Gastrocnemius medialis (tissue), 4 donors: ENCODE measurements around the gene RIMS4. TPM values are rescaled to one million over a fixed set of nuclear protein-coding genes. Genes with fewer than 3 reads are reported as not detected.
A peak's percentile ranks its signal among the peaks of the same experiment; 100 is the strongest.

Experiments used
- ATAC-seq, 2 donors: fragments of 150-250 bp; one replicate each; pipeline ENCODE4 v1.9.1; 2016
- DNase-seq, 2 donors: peaks; one replicate each; pipeline ENCODE4 v3.0.0-alpha.2; 2019
- H3K27ac ChIP-seq, 4 donors: fragments of 200-600 bp; sonication (generic); 1 replicate in 1 of 4; 2 replicates in 3 of 4; pipeline ENCODE4 v1.5.1; 2016 to 2018; ENCODE audit warnings: mild to moderate bottlenecking in 2 of 4, moderate library complexity in 1 of 4
- H3K27me3 ChIP-seq, 3 donors: fragments of 200-600 bp; sonication (generic) in 2 of 3; 1 replicate in 1 of 3; 2 replicates in 2 of 3; pipeline versions ENCODE4 v1.5.1 to v1.6.0; 2016 to 2019; ENCODE audit warnings: mild to moderate bottlenecking in 1 of 3, moderate library complexity in 1 of 3
- H3K36me3 ChIP-seq, 2 donors: fragments of 200-600 bp; sonication (generic) in 1 of 2; one replicate each; pipeline ENCODE4 v1.5.1; 2017 to 2018
- H3K4me1 ChIP-seq, 2 donors: fragments of 200-600 bp; sonication (generic) in 1 of 2; one replicate each; pipeline ENCODE4 v1.5.1; 2016 to 2017; ENCODE audit warnings: mild to moderate bottlenecking in 2 of 2
- H3K4me3 ChIP-seq, 4 donors: fragments of 200-600 bp; sonication (generic) in 3 of 4; 1 replicate in 1 of 4; 2 replicates in 3 of 4; pipeline ENCODE4 v1.5.1; 2016 to 2019; ENCODE audit warnings: mild to moderate bottlenecking in 2 of 4
- H3K9me3 ChIP-seq, 3 donors: fragments of 200-600 bp; sonication (generic) in 2 of 3; 1 replicate in 1 of 3; 2 replicates in 2 of 3; pipeline ENCODE4 v1.5.1; 2016 to 2019
- POLR2A ChIP-seq, 2 donors: fragments of 450-650 bp; IDR thresholded peaks; one replicate each; pipeline ENCODE4 v1.6.1; 2017; ENCODE audit warnings: antibody characterized with exemption in 2 of 2, mild to moderate bottlenecking in 2 of 2, moderate library complexity in 2 of 2
- in situ Hi-C, 4 donors: fragments of 200-750 bp; cut with MboI; loops; one replicate each; pipeline versions ENCODE4 v1.15.0 to v1.8.0; 2017; ENCODE audit warnings: low sequenced_read_pairs in 4 of 4
- intact Hi-C: fragments of 100-400 bp; cut with DNase I; formaldehyde crosslinking; loops from one replicate; pipeline ENCODE4 v1.15.1; 2023; ENCODE audit warnings: low total_unique reads
- total RNA-seq, 4 donors: library from RNA; depleted of rRNA; stranded (reverse); fragments of >200 nt; gene quantifications; one replicate each; pipeline versions ENCODE4 v1.1.0 to v1.2.3, GENCODE V29; 2016
- TF ChIP-seq, protein P1 (sequence below), 5 experiments: fragments of 450-650 bp in 3 of 5; fragments of 200-600 bp in 2 of 5; sonication (generic) in 2 of 5; IDR thresholded peaks in 4 of 5; conservative IDR thresholded peaks in 1 of 5; 1 replicate in 4 of 5; 2 replicates in 1 of 5; pipeline ENCODE4 v1.5.1; 2016 to 2019; ENCODE audit warnings: antibody characterized with exemption in 5 of 5, mild to moderate bottlenecking in 3 of 5, moderate library complexity in 3 of 5

Gene RIMS4
- total RNA-seq, 4 donors from 2014 or later, result 0.13 to 0.41 TPM; not detected in 2

DNA sequence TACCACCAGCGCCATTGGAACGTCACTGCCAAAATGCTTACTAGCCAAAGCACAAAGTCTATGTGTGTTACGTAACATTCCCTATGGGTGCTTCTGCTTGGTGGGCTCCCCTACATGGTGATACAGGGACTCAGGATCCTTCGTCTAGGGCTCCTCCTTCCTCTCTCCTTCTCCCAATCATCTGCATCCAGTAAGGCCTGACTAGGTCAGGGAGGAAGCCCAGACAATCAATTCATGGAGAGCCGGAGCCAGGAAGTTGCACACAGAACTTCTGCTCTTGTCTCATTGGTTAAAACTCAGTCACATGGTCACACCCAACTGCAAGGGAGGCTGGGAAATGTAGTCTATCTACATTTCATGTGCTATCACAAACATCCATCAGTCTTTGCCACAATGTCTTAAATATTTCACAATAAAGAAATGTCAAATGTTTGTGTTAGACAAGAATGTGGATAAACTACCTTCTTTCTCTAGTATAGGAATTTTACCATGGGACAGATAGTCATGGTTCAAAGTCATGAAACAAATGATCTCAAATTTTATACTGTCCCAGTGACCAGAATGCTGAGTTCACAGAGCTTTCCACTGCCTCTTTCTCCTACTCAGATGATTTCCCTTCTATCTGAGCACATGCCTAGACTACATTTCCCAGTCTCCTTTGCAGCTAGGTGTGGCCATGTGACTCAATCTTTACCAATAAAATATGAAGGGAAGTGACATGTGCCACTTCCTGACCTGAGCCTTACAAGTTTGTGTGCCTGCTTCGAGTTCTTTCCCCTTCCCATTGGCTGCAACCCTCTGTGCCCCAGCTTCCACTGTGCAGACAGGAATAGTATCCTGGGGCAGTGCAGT, 74.0 kb downstream of the RIMS4 start:
- DNase-seq, result peak; percentile 56 to 71
- no peak for TF ChIP-seq POLR2A (IDR thresholded peaks at IDR 0.05)
- TF ChIP-seq, protein P1, sequence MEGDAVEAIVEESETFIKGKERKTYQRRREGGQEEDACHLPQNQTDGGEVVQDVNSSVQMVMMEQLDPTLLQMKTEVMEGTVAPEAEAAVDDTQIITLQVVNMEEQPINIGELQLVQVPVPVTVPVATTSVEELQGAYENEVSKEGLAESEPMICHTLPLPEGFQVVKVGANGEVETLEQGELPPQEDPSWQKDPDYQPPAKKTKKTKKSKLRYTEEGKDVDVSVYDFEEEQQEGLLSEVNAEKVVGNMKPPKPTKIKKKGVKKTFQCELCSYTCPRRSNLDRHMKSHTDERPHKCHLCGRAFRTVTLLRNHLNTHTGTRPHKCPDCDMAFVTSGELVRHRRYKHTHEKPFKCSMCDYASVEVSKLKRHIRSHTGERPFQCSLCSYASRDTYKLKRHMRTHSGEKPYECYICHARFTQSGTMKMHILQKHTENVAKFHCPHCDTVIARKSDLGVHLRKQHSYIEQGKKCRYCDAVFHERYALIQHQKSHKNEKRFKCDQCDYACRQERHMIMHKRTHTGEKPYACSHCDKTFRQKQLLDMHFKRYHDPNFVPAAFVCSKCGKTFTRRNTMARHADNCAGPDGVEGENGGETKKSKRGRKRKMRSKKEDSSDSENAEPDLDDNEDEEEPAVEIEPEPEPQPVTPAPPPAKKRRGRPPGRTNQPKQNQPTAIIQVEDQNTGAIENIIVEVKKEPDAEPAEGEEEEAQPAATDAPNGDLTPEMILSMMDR (IDR thresholded peaks at IDR 0.05 in 4 of 5, conservative IDR thresholded peaks at IDR 0.05 in 1 of 5), result no peak
- intact Hi-C loops, result loop anchor here (5.0 to 10.0 kb wide), 4 partner anchors 231 to 524 kb away; partner anchors contain the start of genes FITM2, OSER1 and STK4
- Histone ChIP-seq H3K27ac (peak overlapping the region in 1 of 4 donors; percentile 28), H3K9me3 (no peaks in the 10 kb centered on the region), H3K4me3 (peak overlapping the region in 1 of 4 donors; percentile 15), H3K4me1 (peaks cover 23 to 24% of the 10 kb centered on the region in 2 donors), H3K36me3 (no peaks in the 10 kb centered on the region), H3K27me3 (no peaks in the 10 kb centered on the region)
- peak; percentile 48 to 60 for ATAC-seq
- in situ Hi-C loops, result loop anchor here (10.0 to 25.0 kb wide), 3 partner anchors 199 to 524 kb away; partner anchors contain the start of gene OSER1 (in 2 of the 4)

DNA sequence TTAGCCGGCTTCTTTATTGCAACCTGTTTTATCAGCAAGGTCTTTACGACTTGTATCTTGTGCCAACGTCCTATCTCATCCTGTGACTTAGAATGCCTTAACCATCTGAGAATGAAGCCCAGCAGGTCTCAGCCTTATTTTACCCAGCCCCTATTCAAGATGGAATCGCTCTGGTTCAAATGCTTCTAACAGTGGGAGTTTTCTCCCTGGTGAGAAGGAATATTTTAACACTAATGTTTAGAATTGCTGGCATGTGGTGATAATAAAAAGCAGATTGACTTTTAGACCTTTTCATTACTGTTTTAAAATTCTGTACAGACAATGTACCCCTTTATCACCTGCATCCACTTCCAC, 74.6 kb downstream of the RIMS4 start:
- peaks cover 29 to 30% of the 10 kb centered on the region in 2 donors for H3K4me1 ChIP-seq
- in situ Hi-C loops (loop anchor here (10.0 to 25.0 kb wide), 3 partner anchors 198 to 523 kb away; partner anchors contain the start of gene OSER1 (in 2 of the 4)), intact Hi-C loops (loop anchor here (5.0 to 10.0 kb wide), 4 partner anchors 232 to 523 kb away; partner anchors contain the start of genes FITM2, OSER1 and STK4)
- no peaks in the 10 kb centered on the region for H3K9me3 ChIP-seq
- peak overlapping the region in 1 of 4 donors; percentile 28 for H3K27ac ChIP-seq
- peak overlapping the region in 1 of 4 donors; percentile 15 for H3K4me3 ChIP-seq
- no peak for DNase-seq
- no peaks in the 10 kb centered on the region for H3K27me3 ChIP-seq
- TF ChIP-seq, protein P1 (IDR thresholded peaks at IDR 0.05 in 4 of 5, conservative IDR thresholded peaks at IDR 0.05 in 1 of 5), result no peak
- TF ChIP-seq POLR2A (IDR thresholded peaks at IDR 0.05), result no peak
- H3K36me3 ChIP-seq, result no peaks in the 10 kb centered on the region
- no peak for ATAC-seq

- H3K4me1 ChIP-seq, result peaks cover 29 to 31% of the 10 kb centered on the region in 2 donors
- no peaks in the 10 kb centered on the region for H3K27me3 ChIP-seq
- H3K9me3 ChIP-seq, result no peaks in the 10 kb centered on the region
- DNase-seq (no peak), ATAC-seq (no peak)
- TF ChIP-seq, protein P1 (IDR thresholded peaks at IDR 0.05 in 4 of 5, conservative IDR thresholded peaks at IDR 0.05 in 1 of 5), result no peak
- no peak for TF ChIP-seq POLR2A (IDR thresholded peaks at IDR 0.05)
- intact Hi-C loops, result loop anchor here (5.0 to 10.0 kb wide), 4 partner anchors 232 to 523 kb away; partner anchors contain the start of genes FITM2, OSER1 and STK4
- in situ Hi-C loops, result loop anchor here (5.0 to 25.0 kb wide), 4 partner anchors 48 to 523 kb away; partner anchors contain the start of gene OSER1 (in 2 of the 4)
- H3K27ac ChIP-seq, result no peak overlapping the region
- no peak overlapping the region for H3K4me3 ChIP-seq
- H3K36me3 ChIP-seq, result no peaks in the 10 kb centered on the region
These were observed 75.4 kb downstream of the RIMS4 start for GRCh38 chr20:44734938-44735337.

DNA sequence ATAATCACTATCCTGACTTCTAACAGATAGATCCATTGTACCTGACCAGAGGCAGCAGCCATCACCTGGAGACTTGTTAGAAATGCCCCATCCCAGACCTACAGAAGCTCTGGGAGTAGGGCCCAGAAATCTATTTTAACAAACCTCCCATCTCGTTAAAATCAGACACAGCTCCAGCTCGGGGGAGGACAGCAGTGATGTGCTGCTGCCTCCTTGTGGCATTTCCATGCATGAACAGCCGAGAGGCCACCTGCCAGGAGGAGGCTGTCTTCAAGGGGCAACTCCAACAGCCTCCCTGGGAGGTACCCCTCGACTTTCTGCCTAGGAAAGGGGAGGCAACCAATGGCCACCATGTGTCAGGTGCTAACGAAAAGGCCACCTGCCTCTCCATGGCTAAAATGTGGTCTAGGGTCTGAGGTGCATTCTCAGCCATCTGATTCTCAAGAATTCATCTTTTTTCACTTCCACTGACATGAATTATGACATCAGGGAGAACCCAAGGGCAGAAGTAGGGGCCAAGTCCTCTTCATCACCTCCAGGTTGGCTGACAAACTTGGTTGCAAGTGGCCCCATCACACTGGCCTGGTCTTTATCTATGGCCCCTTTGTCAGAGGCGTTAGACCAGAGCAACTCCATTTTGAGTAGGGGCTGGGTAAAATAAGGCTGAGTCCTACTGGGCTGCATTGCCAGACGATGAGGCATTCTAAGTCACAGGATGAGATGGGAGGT, 76.8 kb downstream of the RIMS4 start:
- Histone ChIP-seq H3K27me3 (no peaks in the 10 kb centered on the region), H3K4me3 (no peak overlapping the region), H3K36me3 (no peaks in the 10 kb centered on the region), H3K4me1 (peaks cover 30 to 36% of the 10 kb centered on the region in 2 donors), H3K27ac (no peak overlapping the region), H3K9me3 (no peaks in the 10 kb centered on the region)
- in situ Hi-C loops, result loop anchor here (5.0 to 25.0 kb wide), 4 partner anchors 46 to 521 kb away; partner anchors contain the start of gene OSER1 (in 2 of the 4)
- no peak for TF ChIP-seq POLR2A (IDR thresholded peaks at IDR 0.05)
- TF ChIP-seq, protein P1 (IDR thresholded peaks at IDR 0.05 in 4 of 5, conservative IDR thresholded peaks at IDR 0.05 in 1 of 5), result peak; percentile 94 to 98 (median 96)
- ATAC-seq (peak; percentile 37 to 45), DNase-seq (peak; percentile 53 to 70)
- intact Hi-C loops, result loop anchor here (1.0 to 10.0 kb wide), 2 partner anchors 48 to 419 kb away; partner anchors contain the start of gene FITM2
